Fibroblast of the aortic adventitia (primary cell): ENCODE data around the gene SAE1. TPM values are rescaled to one million over a fixed set of nuclear protein-coding genes. Genes with fewer than 3 reads are reported as not detected.

Experiments used
- DNase-seq: peaks from one replicate; pipeline ENCODE4 v3.0.0-alpha.2; 2010; ENCODE audit warnings: low read depth
- H3K4me3 ChIP-seq: 2 replicates; pipeline ENCODE4 v1.5.1; 2011; ENCODE audit warnings: low read depth, mild to moderate bottlenecking, control low read depth, low read length, moderate library complexity
- total RNA-seq: library from RNA; depleted of rRNA; stranded (reverse); fragments of >200 nt; gene quantifications from 2 replicates; pipeline ENCODE4 v1.2.3, GENCODE V29; 2012; ENCODE audit warnings: low replicate concordance
- TF ChIP-seq, protein P1 (sequence below): IDR thresholded peaks from 2 replicates; pipeline ENCODE4 v1.5.1; 2011; ENCODE audit warnings: mild to moderate bottlenecking, low read length, control low read depth, inconsistent platforms; ENCODE audit not compliant: insufficient read depth

SAE1 gene
- total RNA-seq, 1 donor = 140 TPM

DNA sequence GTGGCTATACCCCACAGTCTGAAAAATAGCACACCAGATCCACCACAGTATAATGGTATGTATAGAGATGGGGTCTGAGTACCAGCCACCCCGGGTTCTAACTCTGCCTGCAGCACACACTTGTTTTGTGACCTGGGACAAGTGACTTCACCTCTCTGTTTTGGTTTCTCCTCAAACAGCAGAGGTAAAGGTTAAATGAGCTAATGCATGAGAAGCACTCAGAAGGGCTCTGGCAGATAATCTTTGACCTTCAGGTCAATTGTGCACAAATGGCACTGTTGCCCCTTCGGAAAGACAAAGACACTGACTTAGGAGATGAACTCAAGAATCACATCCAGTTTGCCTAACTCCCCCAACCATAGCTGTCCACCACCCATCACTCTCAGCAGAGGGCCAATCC lies 24.8 kb upstream of the SAE1 start:
- TF ChIP-seq, protein P1, sequence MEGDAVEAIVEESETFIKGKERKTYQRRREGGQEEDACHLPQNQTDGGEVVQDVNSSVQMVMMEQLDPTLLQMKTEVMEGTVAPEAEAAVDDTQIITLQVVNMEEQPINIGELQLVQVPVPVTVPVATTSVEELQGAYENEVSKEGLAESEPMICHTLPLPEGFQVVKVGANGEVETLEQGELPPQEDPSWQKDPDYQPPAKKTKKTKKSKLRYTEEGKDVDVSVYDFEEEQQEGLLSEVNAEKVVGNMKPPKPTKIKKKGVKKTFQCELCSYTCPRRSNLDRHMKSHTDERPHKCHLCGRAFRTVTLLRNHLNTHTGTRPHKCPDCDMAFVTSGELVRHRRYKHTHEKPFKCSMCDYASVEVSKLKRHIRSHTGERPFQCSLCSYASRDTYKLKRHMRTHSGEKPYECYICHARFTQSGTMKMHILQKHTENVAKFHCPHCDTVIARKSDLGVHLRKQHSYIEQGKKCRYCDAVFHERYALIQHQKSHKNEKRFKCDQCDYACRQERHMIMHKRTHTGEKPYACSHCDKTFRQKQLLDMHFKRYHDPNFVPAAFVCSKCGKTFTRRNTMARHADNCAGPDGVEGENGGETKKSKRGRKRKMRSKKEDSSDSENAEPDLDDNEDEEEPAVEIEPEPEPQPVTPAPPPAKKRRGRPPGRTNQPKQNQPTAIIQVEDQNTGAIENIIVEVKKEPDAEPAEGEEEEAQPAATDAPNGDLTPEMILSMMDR = no peak
- DNase-seq = no peak

DNA sequence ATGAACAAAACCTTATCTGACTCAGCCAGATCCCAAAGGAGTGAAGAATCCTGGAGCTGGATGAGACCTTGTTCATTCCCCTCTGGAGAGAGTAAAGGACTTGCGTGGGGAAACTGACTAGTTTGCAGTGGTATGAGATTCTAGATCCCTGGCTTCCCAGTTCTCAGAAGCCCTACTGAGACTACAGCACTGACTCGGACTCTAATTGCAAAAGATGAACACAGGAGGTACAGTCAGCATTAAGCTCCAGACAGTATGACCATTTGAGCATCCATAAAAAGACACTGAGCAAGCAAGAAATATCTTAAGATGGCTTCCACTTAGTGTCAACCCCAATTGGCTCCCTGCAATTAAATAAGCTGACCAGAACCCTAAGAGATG lies 23.8 kb upstream of the SAE1 start:
- no peak overlapping the region for H3K4me3 ChIP-seq
- TF ChIP-seq, protein P1 = no peak
- DNase-seq = peak; percentile 79

More for the DNA sequence above, 24.8 kb upstream of the SAE1 start:
- no peak overlapping the region for H3K4me3 ChIP-seq

DNA sequence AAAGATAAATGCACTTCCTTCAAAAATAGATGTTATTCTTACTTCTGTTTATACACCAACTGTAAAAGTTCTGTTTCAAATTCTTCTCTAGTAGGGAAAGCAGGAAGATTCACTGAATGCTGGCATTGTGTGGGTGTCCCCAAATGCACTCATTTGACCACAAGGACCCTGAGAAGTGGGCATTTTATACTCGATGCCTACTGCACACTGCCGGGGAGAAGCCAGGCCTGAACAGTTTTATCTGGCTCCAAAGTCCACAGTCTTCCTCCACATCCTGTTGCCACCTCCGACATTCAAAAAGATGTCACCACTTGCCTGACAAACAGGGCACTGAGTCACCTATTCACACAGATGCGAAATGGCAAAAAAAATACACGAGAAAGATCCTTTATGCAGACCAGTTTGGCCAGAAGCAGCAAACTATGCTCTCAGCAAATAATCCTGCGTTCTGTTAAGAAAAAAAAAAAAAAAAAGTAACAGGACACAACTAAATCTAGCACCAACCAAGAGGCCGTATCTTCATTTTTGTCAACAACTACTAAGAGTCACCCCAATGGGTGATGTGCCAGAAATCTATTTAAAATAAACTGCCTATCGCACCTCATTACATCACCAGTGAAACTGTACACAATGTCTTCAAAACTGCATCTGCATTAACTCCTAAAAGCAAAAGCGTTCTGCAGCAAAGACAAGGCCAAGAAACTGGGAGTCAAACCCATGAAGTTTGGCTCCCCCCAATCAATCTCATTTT lies 23.3 kb upstream of the SAE1 start:
- peak overlapping the region; percentile 18 for H3K4me3 ChIP-seq
- TF ChIP-seq, protein P1 = no peak
- DNase-seq = peak; percentile 41

DNA sequence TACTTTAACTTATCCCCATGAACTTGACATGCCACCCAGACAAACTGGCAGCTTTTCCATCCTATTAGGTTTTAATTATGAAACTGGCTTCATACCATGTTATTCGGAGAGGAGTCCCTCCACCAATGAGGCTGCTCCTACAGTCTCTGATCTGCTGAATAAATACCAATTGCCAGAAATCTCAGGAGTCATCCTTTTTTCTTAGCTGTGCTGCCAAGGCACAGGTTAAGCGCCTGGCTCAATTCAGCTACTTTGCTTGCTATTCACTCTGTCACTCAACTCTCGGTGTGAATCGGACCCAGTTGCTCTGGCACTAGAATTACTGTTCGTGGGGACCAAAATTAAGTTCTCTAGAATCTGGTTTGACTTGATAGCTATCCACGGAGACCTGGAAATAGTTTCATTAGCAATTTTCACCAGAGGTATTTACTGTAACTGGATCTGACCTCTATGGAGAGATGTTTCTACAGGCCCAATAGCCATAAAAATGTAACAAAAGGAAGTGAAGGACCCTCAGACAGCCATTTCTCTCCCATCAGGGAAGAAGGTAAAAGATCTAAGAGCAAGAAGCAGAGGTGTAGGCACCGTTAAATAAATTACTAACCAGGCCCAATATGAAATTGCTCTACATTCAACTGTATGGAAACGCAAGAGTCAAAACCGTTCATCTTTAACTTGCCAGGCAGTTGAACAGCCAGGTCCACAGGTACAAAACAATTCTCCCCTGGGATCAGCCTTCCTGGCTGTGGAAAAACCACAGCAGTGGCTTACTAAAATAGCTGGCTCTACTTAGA lies 22.5 kb upstream of the SAE1 start:
- TF ChIP-seq, protein P1 = no peak
- peak; percentile 43 for DNase-seq
- H3K4me3 ChIP-seq = peak overlapping the region; percentile 1

DNA sequence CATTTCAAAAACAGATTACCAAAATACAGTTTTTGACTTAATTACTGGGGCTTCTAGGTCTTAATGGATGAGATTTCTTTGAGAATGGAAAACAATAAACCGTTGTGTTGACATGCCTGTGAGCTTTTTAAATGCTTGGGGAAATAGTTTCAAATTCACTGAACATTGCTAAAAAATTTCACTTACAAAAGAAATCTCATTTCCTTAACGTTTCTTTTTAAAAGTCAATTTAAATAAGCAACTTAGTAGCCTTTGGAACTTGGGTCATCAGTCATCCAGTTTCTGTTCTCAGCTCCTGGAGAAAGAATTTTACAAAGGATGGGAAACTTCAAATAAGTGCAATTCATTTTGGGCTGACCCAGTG lies 21.5 kb upstream of the SAE1 start:
- peak overlapping the region; percentile 94 for H3K4me3 ChIP-seq
- TF ChIP-seq, protein P1 = no peak
- no peak for DNase-seq

DNA sequence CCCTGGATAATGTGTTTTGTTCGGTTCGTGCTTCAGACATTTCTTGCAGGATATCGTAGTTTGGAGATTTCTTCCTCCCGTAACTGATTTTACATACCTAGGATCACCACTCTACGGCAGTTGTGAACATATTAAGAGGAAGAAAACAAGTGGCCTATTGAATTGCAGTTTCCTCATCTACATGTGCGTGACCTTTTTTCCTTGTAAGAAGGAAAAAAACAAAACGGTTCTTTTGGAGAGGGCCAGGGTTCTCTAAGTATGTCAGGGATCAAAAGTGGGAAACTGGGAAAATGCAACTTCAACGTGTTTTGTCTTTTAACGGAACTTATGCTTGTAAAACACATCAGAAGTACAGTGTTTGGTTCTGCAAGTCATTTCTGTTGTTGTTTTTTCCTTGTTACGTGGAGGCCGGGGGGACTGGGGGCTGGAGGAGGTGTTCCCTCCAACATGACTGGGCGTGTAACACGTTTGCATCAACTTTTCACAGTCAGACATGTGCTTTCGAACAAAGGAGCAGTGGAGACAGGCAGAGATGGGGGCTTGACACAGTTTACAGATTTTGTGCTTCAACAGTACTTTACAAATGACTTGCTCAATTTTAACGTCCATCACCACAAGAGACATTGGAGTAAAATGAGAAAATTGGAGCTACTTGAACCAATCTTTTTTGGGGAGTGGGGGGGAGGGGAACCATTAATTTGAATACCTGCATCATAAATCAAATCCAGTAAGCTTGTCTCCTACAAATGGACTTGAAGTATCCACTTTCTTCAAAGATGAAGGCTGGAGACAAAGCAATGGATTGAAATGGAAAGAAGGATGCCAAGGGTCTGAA lies 20.9 kb upstream of the SAE1 start:
- H3K4me3 ChIP-seq = peak overlapping the region; percentile 94
- TF ChIP-seq, protein P1 = no peak
- DNase-seq = peak; percentile 58
